Type B pancreatic cell (in vitro differentiated cells): ENCODE results near the gene TNNT3. TPM values are rescaled to one million over a fixed set of nuclear protein-coding genes. Genes with fewer than 3 reads are reported as not detected.

Experiments
- DNase-seq: peaks from one replicate; pipeline ENCODE4 v3.0.0; 2021; ENCODE audit warnings: mixed read lengths; ENCODE audit not compliant: unreplicated experiment; ENCODE audit errors: extremely low spot score
- H3K27ac Mint-ChIP-seq: 2 replicates; pipeline ENCODE4 v1.8.0; 2021; ENCODE audit warnings: mild to moderate bottlenecking, mixed read lengths
- H3K27me3 Mint-ChIP-seq: 2 replicates; pipeline ENCODE4 v1.8.0; 2021; ENCODE audit warnings: mixed read lengths
- H3K36me3 Mint-ChIP-seq: 2 replicates; pipeline ENCODE4 v1.8.0; 2021; ENCODE audit warnings: mixed read lengths
- H3K4me1 Mint-ChIP-seq: one replicate; pipeline ENCODE4 v1.8.0; 2021; ENCODE audit warnings: mixed read lengths; ENCODE audit not compliant: unreplicated experiment
- H3K4me3 Mint-ChIP-seq: 2 replicates; pipeline ENCODE4 v1.8.0; 2021; ENCODE audit warnings: mild to moderate bottlenecking, mixed read lengths
- H3K9me3 Mint-ChIP-seq: 2 replicates; pipeline ENCODE4 v1.8.0; 2021; ENCODE audit warnings: mixed read lengths
- CTCF ChIP-seq: fragments of 200-600 bp; sonication (generic); conservative IDR thresholded peaks from 2 replicates; pipeline ENCODE4 v1.5.0; 2021; ENCODE audit warnings: antibody characterized with exemption, mild to moderate bottlenecking
- total RNA-seq: library from RNA; stranded (reverse); gene quantifications from 2 replicates; pipeline ENCODE4 v1.2.1, GENCODE V29; 2021; ENCODE audit warnings: low replicate concordance

The TNNT3 gene
- total RNA-seq, 1 donor from 2014 or later, result 17.3 TPM

- TF ChIP-seq CTCF, result no peak
- peaks cover 22% of the 10 kb centered on the region for H3K4me1 Mint-ChIP-seq
- DNase-seq, result no peak
- H3K36me3 Mint-ChIP-seq, result peaks cover 6% of the 10 kb centered on the region
- no peaks in the 10 kb centered on the region for H3K9me3 Mint-ChIP-seq
- H3K4me3 Mint-ChIP-seq, result no peak overlapping the region
- H3K27ac Mint-ChIP-seq, result no peak overlapping the region
- H3K27me3 Mint-ChIP-seq, result no peaks in the 10 kb centered on the region
Observed at GRCh38 chr11:1912289-1912878, 7.1 kb upstream of the TNNT3 start.

- no peak for DNase-seq
Observed at GRCh38 chr11:1913271-1914060, 6.0 kb upstream of the TNNT3 start.

GRCh38 chr11:1915795-1916131 lies 3.7 kb upstream of the TNNT3 start:
- Mint-ChIP-seq H3K9me3 (no peaks in the 10 kb centered on the region), H3K27ac (no peak overlapping the region), H3K27me3 (no peaks in the 10 kb centered on the region), H3K4me1 (peaks cover 8% of the 10 kb centered on the region), H3K36me3 (peaks cover 6% of the 10 kb centered on the region), H3K4me3 (no peak overlapping the region)
- no peak for TF ChIP-seq CTCF
- no peak for DNase-seq

More at GRCh38 chr11:1913271-1914060, 6.0 kb upstream of the TNNT3 start:
- H3K27ac Mint-ChIP-seq, result no peak overlapping the region
- TF ChIP-seq CTCF, result no peak
- H3K4me3 Mint-ChIP-seq, result no peak overlapping the region
- no peaks in the 10 kb centered on the region for H3K27me3 Mint-ChIP-seq
- peaks cover 15% of the 10 kb centered on the region for H3K4me1 Mint-ChIP-seq
- no peaks in the 10 kb centered on the region for H3K9me3 Mint-ChIP-seq
- H3K36me3 Mint-ChIP-seq, result peaks cover 6% of the 10 kb centered on the region

- H3K36me3 Mint-ChIP-seq, result peaks cover 6% of the 10 kb centered on the region
- H3K4me1 Mint-ChIP-seq, result peaks cover 8% of the 10 kb centered on the region
- H3K9me3 Mint-ChIP-seq, result no peaks in the 10 kb centered on the region
Observed at GRCh38 chr11:1916132-1916985, 3.1 kb upstream of the TNNT3 start.

More at GRCh38 chr11:1916132-1916985, 3.1 kb upstream of the TNNT3 start:
- no peak for TF ChIP-seq CTCF
- Mint-ChIP-seq H3K4me3 (no peak overlapping the region), H3K27ac (no peak overlapping the region), H3K27me3 (no peaks in the 10 kb centered on the region)
- no peak for DNase-seq
